Measurements from ENCODE around the gene SLC22A4.

GRCh38 chr5:132376694-132377641 is 82.8 kb downstream of the SLC22A4 start:
- TF ChIP-seq CTCF (conservative IDR thresholded peaks at IDR 0.05 in 1 of 2, IDR thresholded peaks at IDR 0.05 in 1 of 2; ENCODE audit: extremely low read depth in 1 of 2, insufficient read depth in 1 of 2, low read depth in 1 of 2, low read length in 2 of 2) = no peak
- TF ChIP-seq EZH2 (IDR thresholded peaks at IDR 0.05; ENCODE audit: borderline replicate concordance, low read length) = no peak
